PFSK-1 (cell line): ENCODE results near the gene CBLL1.

Experiments
- SIN3A ChIP-seq: IDR thresholded peaks from 2 replicates; pipeline ENCODE4 v1.6.1; 2012; ENCODE audit warnings: mild to moderate bottlenecking, low read length, moderate library complexity, borderline replicate concordance; ENCODE audit not compliant: insufficient read depth
- TAF1 ChIP-seq: IDR thresholded peaks from 2 replicates; pipeline ENCODE4 v1.6.1; 2012; ENCODE audit warnings: low read length, control low read depth, borderline replicate concordance; ENCODE audit not compliant: insufficient read depth

- no peak for TF ChIP-seq SIN3A
- TF ChIP-seq TAF1: no peak
These were observed 35.0 kb upstream of the CBLL1 start for GRCh38 chr7:107708956-107709355.
